ENCODE results near the gene GUCA1A. TPM values are rescaled to one million over a fixed set of nuclear protein-coding genes. Genes with fewer than 3 reads are reported as not detected.
"Not testable (repeated sequence)": the region's sequence is repeated elsewhere in the genome, so short reads cannot be mapped to it uniquely, and the experiment has no call there.

The GUCA1A gene
- total RNA-seq, 1 experiment from 2014 or later, result not detected

GRCh38 chr6:42204768-42205282, 31.7 kb downstream of the GUCA1A start:
- no peak for DNase-seq (ENCODE audit: low spot score)

- not testable (repeated sequence) for DNase-seq (ENCODE audit: low spot score)
These were observed 34.4 kb downstream of the GUCA1A start for GRCh38 chr6:42207559-42207958.

- DNase-seq (ENCODE audit: low spot score), result no peak
These were observed 37.4 kb downstream of the GUCA1A start for GRCh38 chr6:42210551-42210950.

GRCh38 chr6:42211726-42212125, 38.6 kb downstream of the GUCA1A start:
- no peak for DNase-seq (ENCODE audit: low spot score)

GRCh38 chr6:42212442-42212841, 39.3 kb downstream of the GUCA1A start:
- no peak for DNase-seq (ENCODE audit: low spot score)

- not testable (repeated sequence) for DNase-seq (ENCODE audit: low spot score)
These were observed 43.3 kb downstream of the GUCA1A start for GRCh38 chr6:42216495-42216894.

GRCh38 chr6:42217157-42217518, 44.0 kb downstream of the GUCA1A start:
- DNase-seq (ENCODE audit: low spot score), result no peak

GRCh38 chr6:42217519-42218367, 44.6 kb downstream of the GUCA1A start, which contains the start of gene MRPS10:
Gene MRPS10, minus strand, starts transcription at chr6:42217861. Its CDS starts 12 bp downstream, at chr6:42217849.
- peak; percentile 90 for DNase-seq (ENCODE audit: low spot score)

GRCh38 chr6:42220807-42221206, 47.6 kb downstream of the GUCA1A start:
- DNase-seq (ENCODE audit: low spot score), result no peak

- DNase-seq (ENCODE audit: low spot score), result no peak
These were observed 48.4 kb downstream of the GUCA1A start for GRCh38 chr6:42221546-42221945.

GRCh38 chr6:42222448-42222847, 49.3 kb downstream of the GUCA1A start:
- no peak for DNase-seq (ENCODE audit: low spot score)

GRCh38 chr6:42224222-42225028, 51.3 kb downstream of the GUCA1A start:
- DNase-seq (ENCODE audit: low spot score), result peak; percentile 90

GRCh38 chr6:42225029-42225339, 51.8 kb downstream of the GUCA1A start:
- no peak for DNase-seq (ENCODE audit: low spot score)

- DNase-seq (ENCODE audit: low spot score), result no peak
These were observed 52.3 kb downstream of the GUCA1A start for GRCh38 chr6:42225419-42225818.

GRCh38 chr6:42226161-42226611, 53.0 kb downstream of the GUCA1A start:
- DNase-seq (ENCODE audit: low spot score), result peak; percentile 67

- DNase-seq (ENCODE audit: low spot score), result peak; percentile 85
These were observed 53.5 kb downstream of the GUCA1A start for GRCh38 chr6:42226645-42227143.

- no peak for DNase-seq (ENCODE audit: low spot score)
These were observed 54.1 kb downstream of the GUCA1A start for GRCh38 chr6:42227173-42227850.

- no peak for DNase-seq (ENCODE audit: low spot score)
These were observed 55.1 kb downstream of the GUCA1A start for GRCh38 chr6:42228305-42228704.

Data from A172 (cell line).